H1 (cell line): ENCODE measurements around the gene KNOP1. TPM values are rescaled to one million over a fixed set of nuclear protein-coding genes. Genes with fewer than 3 reads are reported as not detected.

Experiments
- CTCF ChIA-PET: fragments of 300-600 bp; sonication (Branson Sonifier 250); formaldehyde crosslinking; loops from one replicate; lab custom pipeline; 2021; ENCODE audit not compliant: partially characterized antibody; lab: Charles Lee
- POLR2A ChIA-PET: fragments of 300-600 bp; sonication (Branson Sonifier 250); formaldehyde crosslinking; loops from one replicate; lab custom pipeline; 2021; ENCODE audit warnings: inconsistent platforms; ENCODE audit not compliant: partially characterized antibody; lab: Charles Lee
- DNase-seq, 2 experiments: peaks; one replicate each; pipeline versions ENCODE4 v3.0.0 to v3.0.0-alpha.2; 2010 to 2022; ENCODE audit warnings: low spot score in 2 of 2, low read depth in 1 of 2, mixed read lengths in 1 of 2
- FAIRE-seq: peaks from 2 replicates; lab custom pipeline; 2011; peaks lifted over from hg19 to GRCh38; lab: Jason Lieb, UNC
- H2AFZ ChIP-seq: 2 replicates; pipeline ENCODE4 v1.8.1; 2012; ENCODE audit warnings: low read length, inconsistent platforms
- H2AK5ac ChIP-seq: 2 replicates; pipeline ENCODE4 v1.6.1; 2013; ENCODE audit warnings: low read depth, low read length
- H2BK120ac ChIP-seq: replicated peaks from 2 replicates; pipeline ENCODE3; 2013; ENCODE audit warnings: low read depth, low read length, inconsistent platforms
- H2BK12ac ChIP-seq: 2 replicates; pipeline ENCODE4 v1.6.1; 2013; ENCODE audit warnings: low read depth, low read length
- H2BK15ac ChIP-seq: 2 replicates; pipeline ENCODE4 v1.6.1; 2013; ENCODE audit warnings: low read length
- H2BK20ac ChIP-seq: 2 replicates; pipeline ENCODE4 v1.6.1; 2013; ENCODE audit warnings: low read length
- H2BK5ac ChIP-seq: 2 replicates; pipeline ENCODE4 v1.6.1; 2013; ENCODE audit warnings: low read depth, low read length
- H3K14ac ChIP-seq: 2 replicates; pipeline ENCODE4 v1.6.1; 2013; ENCODE audit warnings: inconsistent platforms; ENCODE audit not compliant: insufficient read length
- H3K18ac ChIP-seq: 2 replicates; pipeline ENCODE4 v1.6.1; 2013; ENCODE audit warnings: low read length; ENCODE audit errors: extremely low read depth
- H3K23ac ChIP-seq: 2 replicates; pipeline ENCODE4 v1.6.1; 2013; ENCODE audit warnings: inconsistent platforms; ENCODE audit not compliant: insufficient read length
- H3K23me2 ChIP-seq: 2 replicates; pipeline ENCODE4 v1.6.1; 2013; ENCODE audit warnings: low read depth, low read length
- H3K27ac ChIP-seq: 2 replicates; pipeline ENCODE4 v1.6.1; 2011; ENCODE audit warnings: low read depth, low read length, inconsistent platforms
- H3K27me3 ChIP-seq, 4 experiments: replicated peaks in 1 of 4; 1 replicate in 1 of 4; 2 replicates in 3 of 4; pipeline versions ENCODE4 v1.6.1 to v1.8.1; 2011 to 2013; ENCODE audit warnings: low read length in 3 of 4, mild to moderate bottlenecking in 3 of 4, inconsistent platforms in 2 of 4, mixed read lengths in 2 of 4, moderate library complexity in 1 of 4; ENCODE audit not compliant: control insufficient read depth in 3 of 4, insufficient read depth in 3 of 4; ENCODE audit errors: extremely low read depth in 1 of 4
- H3K36me3 ChIP-seq, 4 experiments: 2 replicates each; pipeline versions ENCODE4 v1.6.1 to v1.8.1; 2011 to 2013; ENCODE audit warnings: mild to moderate bottlenecking in 4 of 4, low read length in 3 of 4, moderate library complexity in 2 of 4, control low read depth in 1 of 4, inconsistent platforms in 1 of 4; ENCODE audit not compliant: insufficient read depth in 4 of 4, control insufficient read depth in 2 of 4
- H3K4ac ChIP-seq: replicated peaks from 2 replicates; pipeline ENCODE3; 2013; ENCODE audit warnings: low read length, low read depth, mixed read lengths, inconsistent platforms; ENCODE audit not compliant: insufficient read length
- H3K4me1 ChIP-seq, 4 experiments: replicated peaks in 1 of 4; 1 replicate in 1 of 4; 2 replicates in 3 of 4; pipeline versions ENCODE4 v1.6.1 to v1.8.1; 2011 to 2013; ENCODE audit warnings: low read length in 3 of 4, inconsistent platforms in 2 of 4, mixed read lengths in 1 of 4; ENCODE audit not compliant: insufficient read depth in 4 of 4, control insufficient read depth in 3 of 4
- H3K4me2 ChIP-seq, 2 experiments: 2 replicates each; pipeline versions ENCODE4 v1.6.1 to v1.8.1; 2011 to 2013; ENCODE audit warnings: low read depth in 2 of 2, low read length in 2 of 2, control low read depth in 1 of 2, inconsistent platforms in 1 of 2, mild to moderate bottlenecking in 1 of 2; ENCODE audit not compliant: insufficient read depth in 1 of 2
- H3K4me3 ChIP-seq, 4 experiments: fragments of 200-600, 300-600 bp in 1 of 4; sonication (generic), shearing (Covaris generic), sonication (Bioruptor Twin) in 1 of 4; 2 replicates each; pipeline versions ENCODE4 v1.5.1 to v1.8.1; 2011 to 2016; ENCODE audit warnings: low read length in 4 of 4, low read depth in 3 of 4, control low read depth in 2 of 4, inconsistent platforms in 2 of 4, mild to moderate bottlenecking in 2 of 4, mixed read lengths in 1 of 4, moderate library complexity in 1 of 4; ENCODE audit not compliant: insufficient read depth in 2 of 4; ENCODE audit errors: extremely low read depth in 1 of 4
- H3K56ac ChIP-seq: replicated peaks from 2 replicates; pipeline ENCODE3; 2013; ENCODE audit warnings: low read depth, mild to moderate bottlenecking, mixed read lengths, low read length, inconsistent platforms; ENCODE audit not compliant: insufficient read length
- H3K79me1 ChIP-seq: 2 replicates; pipeline ENCODE4 v1.6.1; 2013; ENCODE audit warnings: low read depth, low read length, control low read depth
- H3K79me2 ChIP-seq, 2 experiments: 2 replicates each; pipeline versions ENCODE4 v1.6.1 to v1.8.1; 2012 to 2013; ENCODE audit warnings: low read length in 2 of 2, mild to moderate bottlenecking in 2 of 2, inconsistent platforms in 1 of 2; ENCODE audit not compliant: insufficient read depth in 2 of 2, control insufficient read depth in 1 of 2
- H3K9ac ChIP-seq, 4 experiments: replicated peaks in 1 of 4; 1 replicate in 1 of 4; 2 replicates in 3 of 4; pipeline versions ENCODE4 v1.6.1 to v1.8.1; 2011 to 2013; ENCODE audit warnings: low read depth in 3 of 4, low read length in 3 of 4, control low read depth in 2 of 4, mild to moderate bottlenecking in 2 of 4, moderate library complexity in 2 of 4, inconsistent platforms in 1 of 4; ENCODE audit errors: extremely low read depth in 1 of 4
- H3K9me3 ChIP-seq, 2 experiments: 2 replicates each; pipeline versions ENCODE4 v1.6.1 to v1.8.1; 2012 to 2013; ENCODE audit warnings: mild to moderate bottlenecking in 2 of 2, moderate library complexity in 2 of 2, control low read depth in 1 of 2, inconsistent platforms in 1 of 2, low read depth in 1 of 2, low read length in 1 of 2, mixed read lengths in 1 of 2; ENCODE audit not compliant: insufficient read depth in 2 of 2
- H4K20me1 ChIP-seq, 2 experiments: replicated peaks in 1 of 2; 2 replicates each; pipeline versions ENCODE3 to v1.8.1; 2011 to 2013; ENCODE audit warnings: inconsistent platforms in 2 of 2, low read length in 2 of 2, mild to moderate bottlenecking in 1 of 2; ENCODE audit not compliant: insufficient read depth in 2 of 2, control insufficient read depth in 1 of 2
- H4K5ac ChIP-seq: 2 replicates; pipeline ENCODE4 v1.6.1; 2013; ENCODE audit warnings: low read length, low read depth, mixed read lengths, inconsistent platforms; ENCODE audit not compliant: insufficient read length
- H4K8ac ChIP-seq: 2 replicates; pipeline ENCODE4 v1.8.0; 2013; ENCODE audit warnings: mild to moderate bottlenecking, moderate library complexity, low read length, inconsistent platforms; ENCODE audit not compliant: insufficient read depth; ENCODE audit errors: extremely low read depth
- H4K91ac ChIP-seq: replicated peaks from 2 replicates; pipeline ENCODE3; 2013; ENCODE audit warnings: low read length, mixed read lengths, inconsistent platforms; ENCODE audit not compliant: insufficient read length
- E2F6 ChIP-seq: IDR thresholded peaks from 2 replicates; pipeline ENCODE4 v1.6.1; 2012; ENCODE audit warnings: inconsistent platforms
- HDAC2 ChIP-seq, 2 experiments: fragments of 300-600 bp in 1 of 2; sonication (generic) in 1 of 2; IDR thresholded peaks; 2 replicates each; pipeline ENCODE4 v1.6.1; 2011 to 2012; ENCODE audit warnings: low read depth in 2 of 2, low read length in 2 of 2, mild to moderate bottlenecking in 2 of 2, moderate library complexity in 2 of 2, borderline replicate concordance in 1 of 2, inconsistent platforms in 1 of 2
- HDAC6 ChIP-seq: IDR thresholded peaks from one replicate; pipeline ENCODE4 v1.7.1; 2012; ENCODE audit warnings: low read depth, mild to moderate bottlenecking, inconsistent platforms, low read length, moderate library complexity
- JUND ChIP-seq: IDR thresholded peaks from 2 replicates; pipeline ENCODE4 v1.6.1; 2011; ENCODE audit warnings: mild to moderate bottlenecking, improper control_type of control experiment, low read length
- KDM4A ChIP-seq: IDR thresholded peaks from one replicate; pipeline ENCODE4 v1.7.1; 2012; ENCODE audit warnings: low read depth, mild to moderate bottlenecking, moderate library complexity, low read length, inconsistent platforms; ENCODE audit not compliant: severe bottlenecking
- MAFK ChIP-seq: IDR thresholded peaks from 2 replicates; pipeline ENCODE4 v1.6.1; 2012; ENCODE audit warnings: low read depth, mild to moderate bottlenecking, improper control_type of control experiment, low read length
- WGBS, 2 experiments: shearing (Covaris generic) in 1 of 2; methylation state at CpG; one replicate each; pipeline versions ENCODE4 v1.1.6 to v1.1.7; 2013 to 2015; ENCODE audit warnings: low lambda C conversion rate in 2 of 2, mixed read lengths in 2 of 2, inconsistent platforms in 1 of 2, low coverage in 1 of 2, missing lambda C conversion rate in 1 of 2; ENCODE audit not compliant: insufficient replicate concordance in 2 of 2, insufficient coverage in 1 of 2, insufficient read length in 1 of 2; ENCODE audit errors: extremely low coverage in 1 of 2, missing lambda C conversion rate in 1 of 2; 5-methylcytosine and 5-hydroxymethylcytosine counted together
- polyA plus RNA-seq, 7 experiments: library from polyadenylated mRNA; depleted of rRNA in 3 of 7; stranded (reverse) in 5 of 7; unstranded in 2 of 7; fragments of >200 nt in 5 of 7; fragments of 200-250 nt in 2 of 7; gene quantifications; 1 replicate in 5 of 7; 2 replicates in 1 of 7; 4 replicates in 1 of 7; pipeline versions ENCODE4 v1.2.1 to v1.2.3, GENCODE V29; 2011 to 2013; ENCODE audit warnings: missing spikeins in 2 of 7, mixed read lengths in 2 of 7
- total RNA-seq: library from RNA; stranded (reverse); fragmentation: NEBNext Ultra II Directional; extraction: Animal tissue kit (Norgen Biotek cat#: 25700); gene quantifications from 2 replicates; pipeline ENCODE4 v1.2.1, GENCODE V29; 2021

Gene KNOP1
- total and polyA plus RNA-seq, 2 of the 8 experiments (the other 6 are each of a cell fraction or from before 2014, with no cell fraction given): 21.6 to 87.9 TPM

- Histone ChIP-seq H3K23ac (no peak overlapping the region), H2BK5ac (no peak overlapping the region), H3K4me2 (no peak overlapping the region), H3K23me2 (no peaks in the 10 kb centered on the region), H2BK20ac (no peak overlapping the region), H3K36me3 (peaks cover 0 to 4% (median 0%) of the 10 kb centered on the region in 4 experiments; a peak in 1 of 8 replicates), H2AK5ac (no peak overlapping the region), H4K5ac (no peak overlapping the region), H3K18ac (no peak overlapping the region), H3K27ac (no peak overlapping the region), H2BK12ac (no peak overlapping the region), H3K4me1 (0 out of 7 replicates have a peak, but pooled peaks cover 0 to 4% (median 2%) of the 10 kb centered on the region in 4 experiments), H2AFZ (no peak overlapping the region), H2BK120ac (no peak overlapping the region), H3K9ac (no peak overlapping the region), H3K4ac (no peak overlapping the region), H3K56ac (no peak overlapping the region), H3K79me1 (no peaks in the 10 kb centered on the region), H3K27me3 (no peaks in the 10 kb centered on the region), H3K9me3 (no peaks in the 10 kb centered on the region), H4K8ac (no peak overlapping the region), H3K4me3 (no peak overlapping the region), H3K14ac (no peak overlapping the region), H2BK15ac (no peak overlapping the region), H4K91ac (no peak overlapping the region), H4K20me1 (peaks cover 0 to 2% of the 10 kb centered on the region in 2 experiments), H3K79me2 (no peaks in the 10 kb centered on the region)
- WGBS, 2 experiments: 92% methylated on average over 5 of the region's 6 CpGs; no CpG with 5 or more reads in 1 of the 2 experiments
- FAIRE-seq (no peak), DNase-seq (no peak)
- POLR2A ChIA-PET: interaction anchor here (0.6 to 1.6 kb wide), 3 partner anchors 14 to 30 kb away, joined by 3 to 7 read pairs (median 4); partner anchors contain the start of genes IQCK and KNOP1
- CTCF ChIA-PET: interaction anchor here (0.7 kb wide), 1 partner anchor 112 kb away, joined by 3 read pairs; no protein-coding TSS in a partner anchor
- TF ChIP-seq E2F6 (no peak), KDM4A (no peak), HDAC2 (IDR thresholded peaks at IDR 0.05; ENCODE audit: borderline replicate concordance in 1 of 2, low read depth in 2 of 2, low read length in 2 of 2) (no peak), MAFK (no peak), HDAC6 (no peak), JUND (no peak)
Measured at GRCh38 chr16:19733551-19733950, 15.5 kb upstream of the KNOP1 start.
